HepG2 (cell line): ENCODE results near the gene RPS28. TPM values are rescaled to one million over a fixed set of nuclear protein-coding genes. Genes with fewer than 3 reads are reported as not detected.

Experiments used
- HES4 ChIP-seq: sonication (generic); formaldehyde crosslinking; IDR thresholded peaks from 2 replicates; pipeline ENCODE4 v1.9.0; 2021; ENCODE audit warnings: mild to moderate bottlenecking, missing genetic modification reagents, borderline replicate concordance
- PAXIP1 ChIP-seq: sonication (generic); formaldehyde crosslinking; conservative IDR thresholded peaks from 2 replicates; pipeline ENCODE4 v1.4.0; 2020; ENCODE audit warnings: mild to moderate bottlenecking, missing genetic modification reagents, moderate library complexity
- SP4 ChIP-seq: sonication (generic); formaldehyde crosslinking; IDR thresholded peaks from 2 replicates; pipeline ENCODE4 v1.8.1; 2023; ENCODE audit warnings: mild to moderate bottlenecking, missing genetic modification reagents
- TCF7L2 ChIP-seq: IDR thresholded peaks from 2 replicates; pipeline ENCODE4 v1.6.1; 2011; ENCODE audit warnings: mild to moderate bottlenecking, low read depth, low read length, moderate library complexity
- ZMYM3 ChIP-seq: sonication (generic); formaldehyde crosslinking; IDR thresholded peaks from 2 replicates; pipeline ENCODE4 v1.5.1; 2020; ENCODE audit warnings: mild to moderate bottlenecking, missing genetic modification reagents
- ZNF629 ChIP-seq: sonication (generic); formaldehyde crosslinking; conservative IDR thresholded peaks from 2 replicates; pipeline ENCODE4 v1.5.0; 2020; ENCODE audit warnings: missing genetic modification reagents
- ZNF687 ChIP-seq: sonication (generic); formaldehyde crosslinking; IDR thresholded peaks from 2 replicates; pipeline ENCODE4 v1.5.1; 2020; ENCODE audit warnings: mild to moderate bottlenecking, missing genetic modification reagents, moderate library complexity
- ZNF83 ChIP-seq: sonication (generic); formaldehyde crosslinking; IDR thresholded peaks from 2 replicates; pipeline ENCODE4 v1.4.0; 2020; ENCODE audit warnings: missing genetic modification reagents, mild to moderate bottlenecking, borderline replicate concordance
- ZNF878 ChIP-seq: sonication (generic); formaldehyde crosslinking; IDR thresholded peaks from 2 replicates; pipeline ENCODE4 v1.8.1; 2023; ENCODE audit warnings: mild to moderate bottlenecking, missing genetic modification reagents, moderate library complexity
- polyA plus RNA-seq, 8 experiments: library from polyadenylated mRNA; depleted of rRNA in 3 of 8; stranded (reverse) in 7 of 8; unstranded in 1 of 8; fragments of >200 nt; fragmentation: Illumina TruSeq in 4 of 8; extraction: Trizol in 4 of 8; gene quantifications; 2 replicates each; pipeline versions ENCODE4 v1.2.1 to v1.2.3, GENCODE V29; 2011 to 2016; ENCODE audit warnings: low read depth in 4 of 8, missing spikeins in 1 of 8, mixed read lengths in 1 of 8; ENCODE audit not compliant: insufficient read depth in 1 of 8
- total RNA-seq, 5 experiments: library from RNA; depleted of rRNA; stranded (reverse); fragments of >200 nt; fragmentation: Illumina TruSeq; extraction: Trizol; gene quantifications; 2 replicates each; pipeline ENCODE4 v1.2.3, GENCODE V29; 2016; ENCODE audit warnings: low read depth in 1 of 5
- TF ChIP-seq, protein P1 (sequence below): sonication (generic); formaldehyde crosslinking; IDR thresholded peaks from 2 replicates; pipeline ENCODE4 v1.5.0; 2020; ENCODE audit warnings: mild to moderate bottlenecking, missing genetic modification reagents, borderline replicate concordance
- TF ChIP-seq, protein P2 (sequence below): sonication (generic); formaldehyde crosslinking; IDR thresholded peaks from 2 replicates; pipeline ENCODE4 v1.5.1; 2020; ENCODE audit warnings: mild to moderate bottlenecking, moderate library complexity, missing genetic modification reagents
- TF ChIP-seq, protein P3 (sequence below): sonication (generic); formaldehyde crosslinking; IDR thresholded peaks from 2 replicates; pipeline ENCODE4 v1.5.0; 2020; ENCODE audit warnings: mild to moderate bottlenecking, low read depth, missing genetic modification reagents, borderline replicate concordance

The RPS28 gene
- total and polyA plus RNA-seq, 2 of the 13 experiments (the other 11 are each of a cell fraction or from before 2014, with no cell fraction given) = 281 to 545 TPM

GRCh38 chr19:8363803-8364771 lies 42.8 kb downstream of the RPS28 start, which contains the start of gene ANGPTL4 (continued):
- TF ChIP-seq, protein P1, sequence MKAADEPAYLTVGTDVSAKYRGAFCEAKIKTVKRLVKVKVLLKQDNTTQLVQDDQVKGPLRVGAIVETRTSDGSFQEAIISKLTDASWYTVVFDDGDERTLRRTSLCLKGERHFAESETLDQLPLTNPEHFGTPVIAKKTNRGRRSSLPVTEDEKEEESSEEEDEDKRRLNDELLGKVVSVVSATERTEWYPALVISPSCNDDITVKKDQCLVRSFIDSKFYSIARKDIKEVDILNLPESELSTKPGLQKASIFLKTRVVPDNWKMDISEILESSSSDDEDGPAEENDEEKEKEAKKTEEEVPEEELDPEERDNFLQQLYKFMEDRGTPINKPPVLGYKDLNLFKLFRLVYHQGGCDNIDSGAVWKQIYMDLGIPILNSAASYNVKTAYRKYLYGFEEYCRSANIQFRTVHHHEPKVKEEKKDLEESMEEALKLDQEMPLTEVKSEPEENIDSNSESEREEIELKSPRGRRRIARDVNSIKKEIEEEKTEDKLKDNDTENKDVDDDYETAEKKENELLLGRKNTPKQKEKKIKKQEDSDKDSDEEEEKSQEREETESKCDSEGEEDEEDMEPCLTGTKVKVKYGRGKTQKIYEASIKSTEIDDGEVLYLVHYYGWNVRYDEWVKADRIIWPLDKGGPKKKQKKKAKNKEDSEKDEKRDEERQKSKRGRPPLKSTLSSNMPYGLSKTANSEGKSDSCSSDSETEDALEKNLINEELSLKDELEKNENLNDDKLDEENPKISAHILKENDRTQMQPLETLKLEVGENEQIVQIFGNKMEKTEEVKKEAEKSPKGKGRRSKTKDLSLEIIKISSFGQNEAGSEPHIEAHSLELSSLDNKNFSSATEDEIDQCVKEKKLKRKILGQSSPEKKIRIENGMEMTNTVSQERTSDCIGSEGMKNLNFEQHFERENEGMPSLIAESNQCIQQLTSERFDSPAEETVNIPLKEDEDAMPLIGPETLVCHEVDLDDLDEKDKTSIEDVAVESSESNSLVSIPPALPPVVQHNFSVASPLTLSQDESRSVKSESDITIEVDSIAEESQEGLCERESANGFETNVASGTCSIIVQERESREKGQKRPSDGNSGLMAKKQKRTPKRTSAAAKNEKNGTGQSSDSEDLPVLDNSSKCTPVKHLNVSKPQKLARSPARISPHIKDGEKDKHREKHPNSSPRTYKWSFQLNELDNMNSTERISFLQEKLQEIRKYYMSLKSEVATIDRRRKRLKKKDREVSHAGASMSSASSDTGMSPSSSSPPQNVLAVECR (CRISPR knock-in tag) = no peak; the same call in 1 of the 2 replicates
- TF ChIP-seq HES4 (CRISPR knock-in tag) = peak; percentile 15; the same call in 1 of the 2 replicates
- TF ChIP-seq ZMYM3 = peak; percentile 68
- peak; percentile 58; the same call in 1 of the 2 replicates for TF ChIP-seq SP4 (CRISPR knock-in tag)
- TF ChIP-seq, protein P2, sequence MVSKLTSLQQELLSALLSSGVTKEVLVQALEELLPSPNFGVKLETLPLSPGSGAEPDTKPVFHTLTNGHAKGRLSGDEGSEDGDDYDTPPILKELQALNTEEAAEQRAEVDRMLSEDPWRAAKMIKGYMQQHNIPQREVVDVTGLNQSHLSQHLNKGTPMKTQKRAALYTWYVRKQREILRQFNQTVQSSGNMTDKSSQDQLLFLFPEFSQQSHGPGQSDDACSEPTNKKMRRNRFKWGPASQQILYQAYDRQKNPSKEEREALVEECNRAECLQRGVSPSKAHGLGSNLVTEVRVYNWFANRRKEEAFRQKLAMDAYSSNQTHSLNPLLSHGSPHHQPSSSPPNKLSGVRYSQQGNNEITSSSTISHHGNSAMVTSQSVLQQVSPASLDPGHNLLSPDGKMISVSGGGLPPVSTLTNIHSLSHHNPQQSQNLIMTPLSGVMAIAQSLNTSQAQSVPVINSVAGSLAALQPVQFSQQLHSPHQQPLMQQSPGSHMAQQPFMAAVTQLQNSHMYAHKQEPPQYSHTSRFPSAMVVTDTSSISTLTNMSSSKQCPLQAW = peak; percentile 76
- 0 out of 2 replicates have a peak, but pooled peaks have one; percentile 13 for TF ChIP-seq ZNF629 (CRISPR knock-in tag)
- TF ChIP-seq, protein P3, sequence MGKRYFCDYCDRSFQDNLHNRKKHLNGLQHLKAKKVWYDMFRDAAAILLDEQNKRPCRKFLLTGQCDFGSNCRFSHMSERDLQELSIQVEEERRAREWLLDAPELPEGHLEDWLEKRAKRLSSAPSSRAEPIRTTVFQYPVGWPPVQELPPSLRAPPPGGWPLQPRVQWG (CRISPR knock-in tag) = no peak
- no peak for TF ChIP-seq TCF7L2
- TF ChIP-seq ZNF687 (CRISPR knock-in tag) = peak; percentile 93
- TF ChIP-seq ZNF878 (CRISPR knock-in tag) = peak; percentile 49; the same call in 1 of the 2 replicates
- TF ChIP-seq ZNF83 (CRISPR knock-in tag) = peak; percentile 53; the same call in 1 of the 2 replicates
- peak; percentile 27; the same call in 1 of the 2 replicates for TF ChIP-seq PAXIP1 (CRISPR knock-in tag)
